IPS-15b (cell line): ENCODE measurements around the gene FAM171A1.
"Not testable (repeated sequence)": the region's sequence is repeated elsewhere in the genome, so short reads cannot be mapped to it uniquely, and the experiment has no call there.

Source experiments
- H3K27me3 ChIP-seq: one replicate; pipeline ENCODE4 v1.6.1; 2013; ENCODE audit warnings: low read length; ENCODE audit not compliant: control insufficient read depth, insufficient read depth
- H3K36me3 ChIP-seq: one replicate; pipeline ENCODE4 v1.6.1; 2013; ENCODE audit warnings: low read length; ENCODE audit not compliant: control insufficient read depth, insufficient read depth
- H3K4me1 ChIP-seq: one replicate; pipeline ENCODE4 v1.6.1; 2013; ENCODE audit warnings: mild to moderate bottlenecking, low read length; ENCODE audit not compliant: control insufficient read depth, insufficient read depth
- H3K4me3 ChIP-seq: one replicate; pipeline ENCODE4 v1.5.1; 2013; ENCODE audit warnings: low read depth, low read length
- H3K9ac ChIP-seq: one replicate; pipeline ENCODE4 v1.6.1; 2013; ENCODE audit warnings: low read depth, mild to moderate bottlenecking, low read length
- H3K9me3 ChIP-seq: one replicate; pipeline ENCODE4 v1.6.1; 2013; ENCODE audit warnings: mild to moderate bottlenecking, low read length; ENCODE audit not compliant: control insufficient read depth, insufficient read depth

FAM171A1 gene

GRCh38 chr10:15293862-15294842 lies 76.9 kb downstream of the FAM171A1 start:
- no peaks in the 10 kb centered on the region for H3K9me3 ChIP-seq
- H3K36me3 ChIP-seq: no peaks in the 10 kb centered on the region
- no peak overlapping the region for H3K4me3 ChIP-seq
- H3K4me1 ChIP-seq: peaks cover 4% of the 10 kb centered on the region
- no peak overlapping the region for H3K9ac ChIP-seq
- no peaks in the 10 kb centered on the region for H3K27me3 ChIP-seq

GRCh38 chr10:15290671-15291070 lies 80.4 kb downstream of the FAM171A1 start:
- Histone ChIP-seq H3K9ac (no peak overlapping the region), H3K9me3 (no peaks in the 10 kb centered on the region), H3K36me3 (no peaks in the 10 kb centered on the region), H3K27me3 (no peaks in the 10 kb centered on the region), H3K4me1 (peaks cover 4% of the 10 kb centered on the region), H3K4me3 (no peak overlapping the region)

- Histone ChIP-seq H3K4me1 (peaks cover 4% of the 10 kb centered on the region), H3K36me3 (no peaks in the 10 kb centered on the region), H3K4me3 (no peak overlapping the region), H3K9ac (no peak overlapping the region), H3K9me3 (no peaks in the 10 kb centered on the region), H3K27me3 (no peaks in the 10 kb centered on the region)
These were observed 80.9 kb downstream of the FAM171A1 start for GRCh38 chr10:15290150-15290549.

GRCh38 chr10:15280974-15281373 lies 90.1 kb downstream of the FAM171A1 start:
- no peak overlapping the region for H3K4me3 ChIP-seq
- no peak overlapping the region for H3K9ac ChIP-seq
- H3K4me1 ChIP-seq: no peaks in the 10 kb centered on the region
- H3K27me3 ChIP-seq: no peaks in the 10 kb centered on the region
- H3K36me3 ChIP-seq: peaks cover 2% of the 10 kb centered on the region
- H3K9me3 ChIP-seq: no peaks in the 10 kb centered on the region

GRCh38 chr10:15280462-15280861 lies 90.6 kb downstream of the FAM171A1 start:
- Histone ChIP-seq H3K4me3 (no peak overlapping the region), H3K36me3 (peaks cover 2% of the 10 kb centered on the region), H3K9ac (no peak overlapping the region), H3K4me1 (no peaks in the 10 kb centered on the region), H3K27me3 (no peaks in the 10 kb centered on the region), H3K9me3 (no peaks in the 10 kb centered on the region)

GRCh38 chr10:15279236-15279635 lies 91.9 kb downstream of the FAM171A1 start:
- Histone ChIP-seq H3K4me1 (no peaks in the 10 kb centered on the region), H3K4me3 (no peak overlapping the region), H3K9me3 (no peaks in the 10 kb centered on the region), H3K27me3 (no peaks in the 10 kb centered on the region), H3K36me3 (peaks cover 2% of the 10 kb centered on the region), H3K9ac (no peak overlapping the region)

- Histone ChIP-seq H3K4me3 (no peak overlapping the region), H3K36me3 (peaks cover 2% of the 10 kb centered on the region), H3K9ac (no peak overlapping the region), H3K9me3 (no peaks in the 10 kb centered on the region), H3K4me1 (no peaks in the 10 kb centered on the region), H3K27me3 (no peaks in the 10 kb centered on the region)
These were observed 92.3 kb downstream of the FAM171A1 start for GRCh38 chr10:15278786-15279185.

GRCh38 chr10:15276039-15276438 lies 95.0 kb downstream of the FAM171A1 start:
- not testable (repeated sequence) for H3K27me3 ChIP-seq, H3K4me3 ChIP-seq, H3K9ac ChIP-seq, H3K4me1 ChIP-seq, H3K36me3 ChIP-seq, H3K9me3 ChIP-seq

- not testable (repeated sequence) for H3K9me3 ChIP-seq, H3K4me1 ChIP-seq, H3K27me3 ChIP-seq, H3K4me3 ChIP-seq, H3K9ac ChIP-seq, H3K36me3 ChIP-seq
These were observed 101.3 kb downstream of the FAM171A1 start for GRCh38 chr10:15269838-15270237.

GRCh38 chr10:15267496-15267895 lies 103.6 kb downstream of the FAM171A1 start:
- Histone ChIP-seq H3K4me3 (no peak overlapping the region), H3K4me1 (no peaks in the 10 kb centered on the region), H3K36me3 (peaks cover 9% of the 10 kb centered on the region), H3K9me3 (peaks cover 5% of the 10 kb centered on the region), H3K27me3 (no peaks in the 10 kb centered on the region), H3K9ac (no peak overlapping the region)

- Histone ChIP-seq H3K9ac (no peak overlapping the region), H3K36me3 (peaks cover 9% of the 10 kb centered on the region), H3K4me3 (no peak overlapping the region), H3K9me3 (peaks cover 5% of the 10 kb centered on the region), H3K4me1 (no peaks in the 10 kb centered on the region), H3K27me3 (no peaks in the 10 kb centered on the region)
These were observed 105.0 kb downstream of the FAM171A1 start for GRCh38 chr10:15266117-15266516.

GRCh38 chr10:15265558-15265957 lies 105.5 kb downstream of the FAM171A1 start:
- Histone ChIP-seq H3K9me3 (peaks cover 5% of the 10 kb centered on the region), H3K4me3 (no peak overlapping the region), H3K36me3 (peaks cover 9% of the 10 kb centered on the region), H3K4me1 (no peaks in the 10 kb centered on the region), H3K9ac (no peak overlapping the region), H3K27me3 (no peaks in the 10 kb centered on the region)
